Measurements from ENCODE around the gene HOXC5. TPM values are rescaled to one million over a fixed set of nuclear protein-coding genes. Genes with fewer than 3 reads are reported as not detected.

The HOXC5 gene
- total RNA-seq, 1 experiment from 2014 or later: 1.1 TPM

DNA sequence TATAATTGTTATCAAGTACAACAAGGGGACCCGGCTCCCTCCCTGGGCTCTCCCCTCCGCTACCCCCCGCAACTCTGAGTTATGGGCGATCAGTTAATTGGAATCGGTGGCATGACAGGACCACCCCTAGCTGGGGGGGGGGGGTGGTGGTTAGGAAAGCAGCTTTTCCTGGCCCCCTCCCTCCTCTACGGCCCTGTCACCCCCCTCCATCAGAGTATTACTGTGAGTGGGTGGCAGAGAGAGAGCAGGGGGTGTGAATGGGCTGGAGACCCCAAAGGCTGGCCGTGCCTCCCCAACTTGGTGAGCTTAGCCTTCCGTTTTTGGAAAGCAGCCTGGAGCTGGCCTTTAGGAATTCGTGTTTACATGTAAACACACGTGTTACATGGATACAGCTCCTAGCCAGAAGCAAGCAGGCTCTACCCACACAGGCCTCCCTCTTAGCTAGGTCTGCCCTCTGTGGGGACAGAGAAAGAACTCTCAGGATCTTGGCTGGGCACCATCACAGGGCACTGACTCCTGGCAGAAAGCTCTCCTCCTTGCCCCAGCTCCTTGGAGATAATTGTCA is 19.7 kb downstream of the HOXC5 start:
- ATAC-seq (no peak), DNase-seq (ENCODE audit: low read depth, low spot score) (no peak)
- Histone ChIP-seq H3K79me2 (ENCODE audit: insufficient read depth, low read length) (no peaks in the 10 kb centered on the region), H3K9me3 (ENCODE audit: control insufficient read depth in 1 of 2, insufficient read depth in 1 of 2, low read depth in 1 of 2, low read length in 2 of 2) (no peaks in the 10 kb centered on the region), H2AFZ (ENCODE audit: low read depth, low read length, poor library complexity, severe bottlenecking) (no peak overlapping the region), H3K4me1 (ENCODE audit: control insufficient read depth in 1 of 2, insufficient read depth in 2 of 2, low read length in 2 of 2) (no peaks in the 10 kb centered on the region), H3K9ac (ENCODE audit: low read length) (no peak overlapping the region), H3K4me3 (replicated peaks in 1 of 2; ENCODE audit: low read depth in 1 of 2, low read length in 2 of 2) (no peak overlapping the region), H3K4me2 (ENCODE audit: low read length) (no peak overlapping the region), H4K20me1 (ENCODE audit: insufficient read depth) (no peaks in the 10 kb centered on the region), H3K27me3 (ENCODE audit: insufficient read depth, low read length) (no peaks in the 10 kb centered on the region), H3K27ac (ENCODE audit: low read depth, low read length) (no peak overlapping the region), H3K9me2 (ENCODE audit: insufficient read depth) (no peaks in the 10 kb centered on the region), H3K36me3 (ENCODE audit: control insufficient read depth in 1 of 2, insufficient read depth in 2 of 2, low read length in 2 of 2) (no peaks in the 10 kb centered on the region)
- intact Hi-C loops (cut with micrococcal nuclease): no loop called here
- BruUV-seq (replicated peaks): no TSS peak
- ChIA-PET RAD21 (ENCODE audit: low non-redundant PET in 1 of 2, low total read pairs in 2 of 2, uncharacterized antibody in 2 of 2, unreplicated experiment in 2 of 2) (no interaction called here), POLR2A (no interaction called here), CTCF (interaction anchor here (1.3 kb wide), 1 partner anchor 20 kb away, joined by 5 read pairs; the partner anchor contains the start of gene HOXC5)
- TF ChIP-seq, protein P1, sequence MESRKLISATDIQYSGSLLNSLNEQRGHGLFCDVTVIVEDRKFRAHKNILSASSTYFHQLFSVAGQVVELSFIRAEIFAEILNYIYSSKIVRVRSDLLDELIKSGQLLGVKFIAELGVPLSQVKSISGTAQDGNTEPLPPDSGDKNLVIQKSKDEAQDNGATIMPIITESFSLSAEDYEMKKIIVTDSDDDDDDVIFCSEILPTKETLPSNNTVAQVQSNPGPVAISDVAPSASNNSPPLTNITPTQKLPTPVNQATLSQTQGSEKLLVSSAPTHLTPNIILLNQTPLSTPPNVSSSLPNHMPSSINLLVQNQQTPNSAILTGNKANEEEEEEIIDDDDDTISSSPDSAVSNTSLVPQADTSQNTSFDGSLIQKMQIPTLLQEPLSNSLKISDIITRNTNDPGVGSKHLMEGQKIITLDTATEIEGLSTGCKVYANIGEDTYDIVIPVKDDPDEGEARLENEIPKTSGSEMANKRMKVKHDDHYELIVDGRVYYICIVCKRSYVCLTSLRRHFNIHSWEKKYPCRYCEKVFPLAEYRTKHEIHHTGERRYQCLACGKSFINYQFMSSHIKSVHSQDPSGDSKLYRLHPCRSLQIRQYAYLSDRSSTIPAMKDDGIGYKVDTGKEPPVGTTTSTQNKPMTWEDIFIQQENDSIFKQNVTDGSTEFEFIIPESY (IDR thresholded peaks at IDR 0.05; ENCODE audit: extremely low read depth, insufficient replicate concordance, low read length): no peak
- TF ChIP-seq ZFX (IDR thresholded peaks at IDR 0.05): no peak
- no peak for TF ChIP-seq TCF7L2 (IDR thresholded peaks at IDR 0.05; ENCODE audit: borderline replicate concordance, extremely low read depth, insufficient read depth, insufficient read length)
- no peak for TF ChIP-seq FOSL1 (IDR thresholded peaks at IDR 0.05; ENCODE audit: low read depth)
- no peak for TF ChIP-seq CBX3 (IDR thresholded peaks at IDR 0.05; ENCODE audit: low read depth)
- no peak for TF ChIP-seq JUND (IDR thresholded peaks at IDR 0.05)
- TF ChIP-seq, protein P2, sequence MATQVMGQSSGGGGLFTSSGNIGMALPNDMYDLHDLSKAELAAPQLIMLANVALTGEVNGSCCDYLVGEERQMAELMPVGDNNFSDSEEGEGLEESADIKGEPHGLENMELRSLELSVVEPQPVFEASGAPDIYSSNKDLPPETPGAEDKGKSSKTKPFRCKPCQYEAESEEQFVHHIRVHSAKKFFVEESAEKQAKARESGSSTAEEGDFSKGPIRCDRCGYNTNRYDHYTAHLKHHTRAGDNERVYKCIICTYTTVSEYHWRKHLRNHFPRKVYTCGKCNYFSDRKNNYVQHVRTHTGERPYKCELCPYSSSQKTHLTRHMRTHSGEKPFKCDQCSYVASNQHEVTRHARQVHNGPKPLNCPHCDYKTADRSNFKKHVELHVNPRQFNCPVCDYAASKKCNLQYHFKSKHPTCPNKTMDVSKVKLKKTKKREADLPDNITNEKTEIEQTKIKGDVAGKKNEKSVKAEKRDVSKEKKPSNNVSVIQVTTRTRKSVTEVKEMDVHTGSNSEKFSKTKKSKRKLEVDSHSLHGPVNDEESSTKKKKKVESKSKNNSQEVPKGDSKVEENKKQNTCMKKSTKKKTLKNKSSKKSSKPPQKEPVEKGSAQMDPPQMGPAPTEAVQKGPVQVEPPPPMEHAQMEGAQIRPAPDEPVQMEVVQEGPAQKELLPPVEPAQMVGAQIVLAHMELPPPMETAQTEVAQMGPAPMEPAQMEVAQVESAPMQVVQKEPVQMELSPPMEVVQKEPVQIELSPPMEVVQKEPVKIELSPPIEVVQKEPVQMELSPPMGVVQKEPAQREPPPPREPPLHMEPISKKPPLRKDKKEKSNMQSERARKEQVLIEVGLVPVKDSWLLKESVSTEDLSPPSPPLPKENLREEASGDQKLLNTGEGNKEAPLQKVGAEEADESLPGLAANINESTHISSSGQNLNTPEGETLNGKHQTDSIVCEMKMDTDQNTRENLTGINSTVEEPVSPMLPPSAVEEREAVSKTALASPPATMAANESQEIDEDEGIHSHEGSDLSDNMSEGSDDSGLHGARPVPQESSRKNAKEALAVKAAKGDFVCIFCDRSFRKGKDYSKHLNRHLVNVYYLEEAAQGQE (IDR thresholded peaks at IDR 0.05; ENCODE audit: low read depth): no peak
- TF ChIP-seq YY1 (IDR thresholded peaks at IDR 0.05; ENCODE audit: extremely low read depth, insufficient replicate concordance, low read depth, low read length): no peak
- TF ChIP-seq, protein P3, sequence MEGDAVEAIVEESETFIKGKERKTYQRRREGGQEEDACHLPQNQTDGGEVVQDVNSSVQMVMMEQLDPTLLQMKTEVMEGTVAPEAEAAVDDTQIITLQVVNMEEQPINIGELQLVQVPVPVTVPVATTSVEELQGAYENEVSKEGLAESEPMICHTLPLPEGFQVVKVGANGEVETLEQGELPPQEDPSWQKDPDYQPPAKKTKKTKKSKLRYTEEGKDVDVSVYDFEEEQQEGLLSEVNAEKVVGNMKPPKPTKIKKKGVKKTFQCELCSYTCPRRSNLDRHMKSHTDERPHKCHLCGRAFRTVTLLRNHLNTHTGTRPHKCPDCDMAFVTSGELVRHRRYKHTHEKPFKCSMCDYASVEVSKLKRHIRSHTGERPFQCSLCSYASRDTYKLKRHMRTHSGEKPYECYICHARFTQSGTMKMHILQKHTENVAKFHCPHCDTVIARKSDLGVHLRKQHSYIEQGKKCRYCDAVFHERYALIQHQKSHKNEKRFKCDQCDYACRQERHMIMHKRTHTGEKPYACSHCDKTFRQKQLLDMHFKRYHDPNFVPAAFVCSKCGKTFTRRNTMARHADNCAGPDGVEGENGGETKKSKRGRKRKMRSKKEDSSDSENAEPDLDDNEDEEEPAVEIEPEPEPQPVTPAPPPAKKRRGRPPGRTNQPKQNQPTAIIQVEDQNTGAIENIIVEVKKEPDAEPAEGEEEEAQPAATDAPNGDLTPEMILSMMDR (IDR thresholded peaks at IDR 0.05 in 2 of 3, conservative IDR thresholded peaks at IDR 0.05 in 1 of 3; ENCODE audit: borderline replicate concordance in 1 of 3, insufficient read depth in 1 of 3, low read depth in 2 of 3, low read length in 2 of 3): no peak

Data from HCT116 (cell line).